ENCODE measurements around the gene DLGAP1.

The DLGAP1 gene

GRCh38 chr18:4108016-4108415 is 347.1 kb downstream of the DLGAP1 start:
- Histone ChIP-seq H3K9ac (ENCODE audit: low read length) (no peak overlapping the region), H4K20me1 (ENCODE audit: low read depth, low read length) (no peaks in the 10 kb centered on the region), H3K9me3 (ENCODE audit: insufficient read depth, low read length) (no peaks in the 10 kb centered on the region), H2AFZ (ENCODE audit: low read depth, low read length, severe bottlenecking) (no peak overlapping the region), H3K4me2 (ENCODE audit: low read depth, low read length, poor library complexity, severe bottlenecking) (no peak overlapping the region), H3K36me3 (ENCODE audit: low read length) (no peaks in the 10 kb centered on the region), H3K9me2 (replicated peaks; ENCODE audit: insufficient read depth, low read length) (no peaks in the 10 kb centered on the region), H3F3A (ENCODE audit: insufficient read depth) (no peaks in the 10 kb centered on the region), H3K79me2 (ENCODE audit: insufficient read depth, low read length) (no peaks in the 10 kb centered on the region), H3K27ac (ENCODE audit: low read depth, low read length) (no peak overlapping the region), H3K27me3 (ENCODE audit: low read length) (no peaks in the 10 kb centered on the region), H3K4me3 (ENCODE audit: insufficient read depth, low read length, poor library complexity, severe bottlenecking) (no peak overlapping the region)
- TF ChIP-seq EZH2phosphoT487 (conservative IDR thresholded peaks at IDR 0.05; ENCODE audit: low read length) (no peak), CTCF (IDR thresholded peaks at IDR 0.05; ENCODE audit: insufficient read depth, low read length, poor library complexity, severe bottlenecking) (no peak)

GRCh38 chr18:4107049-4107467 is 348.0 kb downstream of the DLGAP1 start:
- H4K20me1 ChIP-seq (ENCODE audit: low read depth, low read length), result no peaks in the 10 kb centered on the region
- H3K9ac ChIP-seq (ENCODE audit: low read length), result no peak overlapping the region
- H3K9me2 ChIP-seq (replicated peaks; ENCODE audit: insufficient read depth, low read length), result no peaks in the 10 kb centered on the region
- H3K27ac ChIP-seq (ENCODE audit: low read depth, low read length), result no peak overlapping the region
- peak overlapping the region; percentile 13 for H2AFZ ChIP-seq (ENCODE audit: low read depth, low read length, severe bottlenecking)
- no peak overlapping the region for H3K4me2 ChIP-seq (ENCODE audit: low read depth, low read length, poor library complexity, severe bottlenecking)
- TF ChIP-seq EZH2phosphoT487 (conservative IDR thresholded peaks at IDR 0.05; ENCODE audit: low read length), result no peak
- no peak for TF ChIP-seq CTCF (IDR thresholded peaks at IDR 0.05; ENCODE audit: insufficient read depth, low read length, poor library complexity, severe bottlenecking)
- no peaks in the 10 kb centered on the region for H3K27me3 ChIP-seq (ENCODE audit: low read length)
- no peaks in the 10 kb centered on the region for H3K79me2 ChIP-seq (ENCODE audit: insufficient read depth, low read length)
- no peak overlapping the region for H3K4me3 ChIP-seq (ENCODE audit: insufficient read depth, low read length, poor library complexity, severe bottlenecking)
- H3K36me3 ChIP-seq (ENCODE audit: low read length), result no peaks in the 10 kb centered on the region
- H3K9me3 ChIP-seq (ENCODE audit: insufficient read depth, low read length), result no peaks in the 10 kb centered on the region
- no peaks in the 10 kb centered on the region for H3F3A ChIP-seq (ENCODE audit: insufficient read depth)

GRCh38 chr18:4106407-4107033 is 348.6 kb downstream of the DLGAP1 start:
- Histone ChIP-seq H4K20me1 (ENCODE audit: low read depth, low read length) (no peaks in the 10 kb centered on the region), H3F3A (ENCODE audit: insufficient read depth) (no peaks in the 10 kb centered on the region), H3K4me3 (ENCODE audit: insufficient read depth, low read length, poor library complexity, severe bottlenecking) (no peak overlapping the region), H3K9ac (ENCODE audit: low read length) (no peak overlapping the region), H3K4me2 (ENCODE audit: low read depth, low read length, poor library complexity, severe bottlenecking) (no peak overlapping the region), H3K79me2 (ENCODE audit: insufficient read depth, low read length) (no peaks in the 10 kb centered on the region), H3K9me3 (ENCODE audit: insufficient read depth, low read length) (no peaks in the 10 kb centered on the region), H3K36me3 (ENCODE audit: low read length) (no peaks in the 10 kb centered on the region), H2AFZ (ENCODE audit: low read depth, low read length, severe bottlenecking) (peak overlapping the region; percentile 13), H3K27ac (ENCODE audit: low read depth, low read length) (no peak overlapping the region), H3K27me3 (ENCODE audit: low read length) (no peaks in the 10 kb centered on the region), H3K9me2 (replicated peaks; ENCODE audit: insufficient read depth, low read length) (no peaks in the 10 kb centered on the region)
- TF ChIP-seq EZH2phosphoT487 (conservative IDR thresholded peaks at IDR 0.05; ENCODE audit: low read length) (no peak), CTCF (IDR thresholded peaks at IDR 0.05; ENCODE audit: insufficient read depth, low read length, poor library complexity, severe bottlenecking) (peak; percentile 41)
